Karpas-422 (cell line): ENCODE data around the gene ZNF20. TPM values are rescaled to one million over a fixed set of nuclear protein-coding genes. Genes with fewer than 3 reads are reported as not detected.
A peak's percentile ranks its signal among the peaks of the same experiment; 100 is the strongest.

Source experiments
- DNase-seq: peaks from one replicate; pipeline ENCODE4 v3.0.0-alpha.2; 2015
- H2AFZ ChIP-seq: fragments of 200-600 bp; sonication (generic); 2 replicates; pipeline ENCODE4 v1.6.1; 2014; ENCODE audit warnings: antibody characterized with exemption, low read length, mixed read lengths
- H3K27ac ChIP-seq: fragments of 200-600 bp; sonication (generic); 2 replicates; pipeline ENCODE4 v1.5.1; 2014; ENCODE audit warnings: mild to moderate bottlenecking, low read length, moderate library complexity
- H3K27me3 ChIP-seq: fragments of 200-600 bp; sonication (generic); 2 replicates; pipeline ENCODE4 v1.6.1; 2014; ENCODE audit warnings: low read length, mixed read lengths
- H3K36me3 ChIP-seq: fragments of 200-600 bp; sonication (generic); 2 replicates; pipeline ENCODE4 v1.6.1; 2014; ENCODE audit warnings: low read length, mixed read lengths; ENCODE audit not compliant: insufficient read depth
- H3K4me1 ChIP-seq: fragments of 200-600 bp; sonication (generic); 2 replicates; pipeline ENCODE4 v1.6.1; 2014; ENCODE audit warnings: mild to moderate bottlenecking, low read length, mixed read lengths
- H3K4me2 ChIP-seq: fragments of 200-600 bp; sonication (generic); 2 replicates; pipeline ENCODE4 v1.6.1; 2014; ENCODE audit warnings: low read length, low read depth, mild to moderate bottlenecking; ENCODE audit not compliant: poor library complexity, severe bottlenecking
- H3K4me3 ChIP-seq: fragments of 200-600 bp; sonication (generic); 2 replicates; pipeline ENCODE4 v1.5.1; 2014; ENCODE audit warnings: mild to moderate bottlenecking, antibody characterized with exemption, low read length, mixed read lengths
- H3K79me2 ChIP-seq: fragments of 200-600 bp; sonication (generic); 2 replicates; pipeline ENCODE4 v1.6.1; 2014; ENCODE audit warnings: mild to moderate bottlenecking, low read length, mixed read lengths
- H3K9ac ChIP-seq: fragments of 200-600 bp; sonication (generic); 2 replicates; pipeline ENCODE4 v1.6.0; 2014; ENCODE audit warnings: low read length
- H3K9me2 ChIP-seq: fragments of 200-600 bp; sonication (generic), shearing (Covaris generic); replicated peaks from 2 replicates; pipeline ENCODE4 v1.6.0; 2014; ENCODE audit warnings: mild to moderate bottlenecking, low read length, moderate library complexity; ENCODE audit not compliant: insufficient read depth
- H3K9me3 ChIP-seq: fragments of 300-700, 200-600 bp; sonication (generic); 2 replicates; pipeline ENCODE4 v1.6.1; 2014; ENCODE audit warnings: low read length, mixed read lengths
- H4K20me1 ChIP-seq: fragments of 200-600 bp; sonication (generic); 2 replicates; pipeline ENCODE4 v1.6.1; 2014; ENCODE audit warnings: mild to moderate bottlenecking, antibody characterized with exemption, low read length, low read depth; ENCODE audit not compliant: insufficient read depth
- total RNA-seq: library from RNA; depleted of rRNA; stranded (reverse); fragments of >200 nt; shearing (Covaris generic); gene quantifications from 2 replicates; pipeline ENCODE4 v1.2.3, GENCODE V29; 2014; ENCODE audit warnings: low replicate concordance; rRNA removed

Gene ZNF20
- 6.2 and 10.0 TPM in 2 replicates for total RNA-seq

DNA sequence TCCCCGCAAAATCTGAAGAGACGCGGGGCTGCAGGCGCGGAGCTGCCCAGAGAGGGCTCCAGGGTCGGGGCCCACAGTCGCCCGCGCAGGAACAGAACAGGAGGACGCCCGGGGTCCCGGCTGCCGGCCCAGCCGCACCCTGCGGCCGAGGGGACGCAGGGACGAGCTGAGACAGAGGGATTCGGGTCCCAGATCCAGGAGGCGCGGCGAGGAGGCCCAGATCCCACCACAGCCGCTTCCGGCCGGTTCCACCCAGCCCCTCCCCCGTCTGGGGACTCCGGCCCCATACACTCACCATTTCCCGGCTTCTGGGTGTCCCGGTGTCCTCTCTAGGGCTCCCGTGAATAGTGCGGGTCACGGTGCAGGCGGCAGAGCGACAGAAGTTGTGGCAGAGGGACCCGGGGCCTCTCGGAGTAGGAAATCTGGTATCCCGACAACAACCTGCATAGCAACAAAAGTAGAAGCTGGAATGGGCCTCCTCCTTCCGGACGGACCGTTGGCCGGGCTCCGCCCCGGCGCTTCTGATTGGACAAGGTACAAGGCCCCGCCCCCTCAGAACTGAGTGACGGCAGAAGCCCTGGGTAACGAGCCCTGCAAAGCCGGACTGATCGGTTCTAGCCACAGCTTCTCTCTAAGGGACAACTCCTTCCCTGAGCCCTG lies at the start of gene ZNF20:
ZNF20 (minus strand) TSS at position 466 of the 660 bp plus-strand sequence; CDS start at position 298, 168 bp downstream.
- Histone ChIP-seq H3K9ac (peak within 1 kb of the TSS; percentile 84), H3K79me2 (peaks cover 34% of the 10 kb centered on the region), H4K20me1 (no peaks in the 10 kb centered on the region), H3K36me3 (peaks cover 39% of the 10 kb centered on the region), H3K4me1 (peaks cover 18% of the 10 kb centered on the region), H3K27ac (peak within 1 kb of the TSS; percentile 53), H3K9me2 (no peaks in the 10 kb centered on the region), H3K4me3 (peak within 1 kb of the TSS; percentile 83), H3K27me3 (no peaks in the 10 kb centered on the region), H3K4me2 (peak within 1 kb of the TSS; percentile 84), H2AFZ (peak within 1 kb of the TSS; percentile 26; the same call in 1 of the 2 replicates), H3K9me3 (peaks cover 3% of the 10 kb centered on the region; the same call in 1 of the 2 replicates)
- peak; percentile 98 for DNase-seq

DNA sequence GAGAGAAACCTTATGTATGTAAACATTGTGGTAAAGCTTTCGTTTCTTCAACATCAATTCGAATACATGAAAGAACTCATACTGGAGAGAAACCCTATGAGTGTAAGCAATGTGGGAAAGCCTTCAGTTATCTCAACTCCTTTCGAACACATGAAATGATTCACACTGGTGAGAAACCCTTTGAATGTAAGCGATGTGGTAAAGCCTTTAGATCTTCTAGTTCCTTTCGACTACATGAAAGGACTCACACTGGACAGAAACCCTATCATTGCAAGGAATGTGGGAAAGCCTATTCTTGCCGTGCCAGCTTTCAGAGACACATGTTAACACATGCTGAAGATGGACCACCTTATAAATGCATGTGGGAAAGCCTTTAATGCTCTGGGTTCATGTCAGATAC lies 47.5 kb upstream of the ZNF20 start:
- Histone ChIP-seq H3K4me1 (no peaks in the 10 kb centered on the region), H2AFZ (no peak overlapping the region), H3K4me2 (no peak overlapping the region), H3K36me3 (peaks cover 87% of the 10 kb centered on the region), H3K79me2 (peaks cover 35% of the 10 kb centered on the region), H3K9me2 (no peaks in the 10 kb centered on the region), H3K27me3 (no peaks in the 10 kb centered on the region), H4K20me1 (no peaks in the 10 kb centered on the region), H3K4me3 (no peak overlapping the region), H3K9ac (no peak overlapping the region), H3K9me3 (peaks cover 63% of the 10 kb centered on the region), H3K27ac (no peak overlapping the region)
- DNase-seq = no peak

GRCh38 chr19:12180377-12180776 lies 40.2 kb upstream of the ZNF20 start:
- no peak overlapping the region for H3K27ac ChIP-seq
- H3K9me3 ChIP-seq = peaks cover 54% of the 10 kb centered on the region
- H3K4me3 ChIP-seq = no peak overlapping the region
- H3K9ac ChIP-seq = no peak overlapping the region
- peaks cover 86% of the 10 kb centered on the region for H3K79me2 ChIP-seq
- H3K36me3 ChIP-seq = peaks cover 68% of the 10 kb centered on the region
- H3K9me2 ChIP-seq = no peaks in the 10 kb centered on the region
- no peak overlapping the region for H3K4me2 ChIP-seq
- no peaks in the 10 kb centered on the region for H4K20me1 ChIP-seq
- no peaks in the 10 kb centered on the region for H3K4me1 ChIP-seq
- H3K27me3 ChIP-seq = no peaks in the 10 kb centered on the region
- H2AFZ ChIP-seq = no peak overlapping the region
- DNase-seq = no peak

- Histone ChIP-seq H3K9ac (no peak overlapping the region), H3K36me3 (peaks cover 55% of the 10 kb centered on the region), H3K9me2 (no peaks in the 10 kb centered on the region), H3K27me3 (no peaks in the 10 kb centered on the region), H3K27ac (no peak overlapping the region), H3K9me3 (0 out of 2 replicates have a peak, but pooled peaks cover 2% of the 10 kb centered on the region), H4K20me1 (no peaks in the 10 kb centered on the region), H3K4me1 (peaks cover 8% of the 10 kb centered on the region), H3K79me2 (peaks cover 74% of the 10 kb centered on the region), H3K4me3 (no peak overlapping the region), H2AFZ (no peak overlapping the region), H3K4me2 (no peak overlapping the region)
- no peak for DNase-seq
These were observed 26.5 kb upstream of the ZNF20 start for GRCh38 chr19:12166626-12167025.

GRCh38 chr19:12163826-12164225 lies 23.7 kb upstream of the ZNF20 start:
- no peak for DNase-seq
- H3K27me3 ChIP-seq = no peaks in the 10 kb centered on the region
- H4K20me1 ChIP-seq = no peaks in the 10 kb centered on the region
- H3K79me2 ChIP-seq = peaks cover 57% of the 10 kb centered on the region
- no peaks in the 10 kb centered on the region for H3K9me2 ChIP-seq
- peak overlapping the region; percentile 67 for H3K4me2 ChIP-seq
- H3K4me1 ChIP-seq = peaks cover 8% of the 10 kb centered on the region
- 0 out of 2 replicates have a peak, but pooled peaks cover 2% of the 10 kb centered on the region for H3K9me3 ChIP-seq
- H3K27ac ChIP-seq = no peak overlapping the region; the same call in 1 of the 2 replicates
- peak overlapping the region; percentile 88 for H3K4me3 ChIP-seq
- peak overlapping the region; percentile 89 for H3K9ac ChIP-seq
- H2AFZ ChIP-seq = no peak overlapping the region
- peaks cover 37% of the 10 kb centered on the region for H3K36me3 ChIP-seq

DNA sequence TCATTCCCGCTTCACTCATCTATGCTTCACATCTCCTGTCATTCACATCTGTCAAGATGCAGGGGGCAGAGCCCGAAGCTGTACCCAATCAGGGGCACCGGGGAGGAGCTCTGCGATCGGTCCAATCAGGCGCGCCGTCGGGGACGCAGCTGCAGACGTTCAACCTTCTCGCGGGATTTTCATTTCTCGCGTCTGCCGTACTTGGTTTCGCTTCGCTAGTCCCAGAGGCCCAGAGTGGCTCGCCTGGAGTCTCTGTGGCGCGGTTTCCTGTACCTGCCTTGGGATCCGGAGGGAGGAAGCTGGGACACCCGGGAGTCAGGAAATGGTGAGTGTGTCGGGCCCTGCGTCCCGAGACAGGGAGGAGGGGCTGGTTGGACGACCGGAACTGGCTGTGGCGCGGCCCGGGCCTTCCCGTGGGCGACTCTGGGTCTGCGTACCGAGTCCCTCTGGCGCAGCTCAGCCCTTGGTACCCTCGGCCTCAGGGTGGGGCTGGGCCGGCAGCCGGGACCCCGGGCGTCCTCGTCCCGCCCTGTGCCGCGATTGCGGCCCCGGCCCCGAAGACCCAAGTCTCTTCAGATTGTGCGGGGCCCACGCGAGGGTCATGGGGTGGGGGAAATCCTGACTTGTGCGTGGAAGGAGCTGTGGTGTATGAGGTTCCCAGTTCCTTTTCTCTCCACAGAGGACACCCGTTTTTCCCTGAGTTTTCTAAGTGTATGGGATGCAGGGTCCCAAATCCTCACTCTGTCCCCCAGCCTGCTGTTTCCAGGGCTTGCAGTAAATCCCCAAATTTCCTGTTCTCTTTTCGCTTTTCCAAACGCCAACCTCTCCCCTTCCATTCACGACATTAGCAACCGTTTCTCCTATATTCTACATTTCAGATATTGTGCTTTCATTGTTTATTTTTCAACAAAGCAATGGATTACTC lies 23.0 kb upstream of the ZNF20 start, which contains the start of gene ZNF136:
ZNF136 (plus strand) TSS at position 215 of the 925 bp plus-strand sequence; CDS start at position 323, 108 bp downstream.
- Histone ChIP-seq H3K4me3 (peak within 1 kb of the TSS; percentile 88), H4K20me1 (no peaks in the 10 kb centered on the region), H2AFZ (peak within 1 kb of the TSS; percentile 99), H3K9me2 (no peaks in the 10 kb centered on the region), H3K9ac (peak within 1 kb of the TSS; percentile 89), H3K4me1 (peaks cover 8% of the 10 kb centered on the region), H3K79me2 (peaks cover 50% of the 10 kb centered on the region), H3K9me3 (0 out of 2 replicates have a peak, but pooled peaks cover 2% of the 10 kb centered on the region), H3K4me2 (peak within 1 kb of the TSS; percentile 67), H3K36me3 (peaks cover 31% of the 10 kb centered on the region), H3K27ac (peak within 1 kb of the TSS; percentile 66), H3K27me3 (no peaks in the 10 kb centered on the region)
- peak; percentile 99 for DNase-seq

DNA sequence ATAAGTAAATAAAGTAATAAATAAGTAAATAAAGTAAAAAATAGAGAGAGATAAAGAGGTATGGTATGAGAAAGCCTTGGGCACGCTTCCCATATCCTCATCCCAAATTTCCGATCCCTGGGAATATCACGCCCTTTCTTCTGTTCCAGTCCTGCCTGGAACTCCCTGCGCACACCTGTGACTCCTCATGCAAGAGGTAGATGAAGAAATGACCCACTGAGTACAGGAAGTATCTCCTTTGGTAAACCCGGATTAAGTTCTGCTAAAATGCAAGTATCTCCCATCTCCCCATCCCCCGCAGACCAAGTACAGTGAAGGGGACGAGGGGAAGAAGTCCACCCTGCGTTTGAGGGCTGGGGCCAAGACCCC lies 22.3 kb upstream of the ZNF20 start:
- Histone ChIP-seq H3K9ac (peak overlapping the region; percentile 89), H3K4me2 (peak overlapping the region; percentile 67), H3K4me3 (peak overlapping the region; percentile 88), H3K9me3 (0 out of 2 replicates have a peak, but pooled peaks cover 2% of the 10 kb centered on the region), H3K79me2 (peaks cover 46% of the 10 kb centered on the region), H3K36me3 (peaks cover 28% of the 10 kb centered on the region), H3K27ac (no peak overlapping the region), H3K9me2 (no peaks in the 10 kb centered on the region), H3K27me3 (no peaks in the 10 kb centered on the region), H3K4me1 (peaks cover 8% of the 10 kb centered on the region), H4K20me1 (no peaks in the 10 kb centered on the region), H2AFZ (peak overlapping the region; percentile 99)
- DNase-seq = no peak
